ENCODE measurements around the gene ACP2. TPM values are rescaled to one million over a fixed set of nuclear protein-coding genes. Genes with fewer than 3 reads are reported as not detected.

ACP2 gene
- total RNA-seq, 1 donor from 2014 or later, result 22.5 TPM

GRCh38 chr11:47257517-47258316, 9.1 kb upstream of the ACP2 start, which contains the start of gene NR1H3:
TSS of gene NR1H3 (plus strand) at chr11:47257996. CDS start at chr11:47259217, 1,221 bp downstream.
- Mint-ChIP-seq H3K9me3 (no peaks in the 10 kb centered on the region), H3K4me1 (peaks cover 2% of the 10 kb centered on the region), H3K27me3 (no peaks in the 10 kb centered on the region), H3K36me3 (ENCODE audit: low read depth) (peaks cover 2% of the 10 kb centered on the region), H3K27ac (no peak within 1 kb of the TSS), H3K4me3 (no peak within 1 kb of the TSS)
- intact Hi-C loops (cut with micrococcal nuclease), result no loop called here
- TF ChIP-seq CTCF (IDR thresholded peaks at IDR 0.05), result no peak
- ChIA-PET CTCF (interaction anchor here (4.2 kb wide), 1 partner anchor 79 kb away, joined by 40 read pairs; the partner anchor contains the start of gene ARFGAP2), POLR2A (interaction anchor here (1.2 kb wide), 1 partner anchor 9 kb away, joined by 3 read pairs; the partner anchor contains the start of gene ACP2)
- ATAC-seq (ENCODE audit: low read depth) (peak; percentile 31), DNase-seq (no peak)

GRCh38 chr11:47257177-47257516, 8.5 kb upstream of the ACP2 start:
- H3K36me3 Mint-ChIP-seq (ENCODE audit: low read depth), result peaks cover 2% of the 10 kb centered on the region
- TF ChIP-seq CTCF (IDR thresholded peaks at IDR 0.05), result no peak
- CTCF ChIA-PET, result interaction anchor here (4.2 kb wide), 1 partner anchor 79 kb away, joined by 40 read pairs; the partner anchor contains the start of gene ARFGAP2

GRCh38 chr11:47256374-47256773, 7.8 kb upstream of the ACP2 start:
- ChIA-PET CTCF (no interaction called here), POLR2A (interaction anchor here (0.6 kb wide), 1 partner anchor 136 kb away, joined by 4 read pairs; no protein-coding TSS in a partner anchor)
- intact Hi-C loops (cut with micrococcal nuclease), result no loop called here
- Mint-ChIP-seq H3K36me3 (ENCODE audit: low read depth) (no peaks in the 10 kb centered on the region), H3K4me1 (peaks cover 2% of the 10 kb centered on the region), H3K27ac (no peak overlapping the region), H3K27me3 (no peaks in the 10 kb centered on the region), H3K4me3 (no peak overlapping the region), H3K9me3 (no peaks in the 10 kb centered on the region)
- ATAC-seq (ENCODE audit: low read depth), result no peak
- DNase-seq, result no peak
- no peak for TF ChIP-seq CTCF (IDR thresholded peaks at IDR 0.05)

More at GRCh38 chr11:47257177-47257516, 8.5 kb upstream of the ACP2 start:
- H3K4me1 Mint-ChIP-seq, result peaks cover 2% of the 10 kb centered on the region
- no peaks in the 10 kb centered on the region for H3K9me3 Mint-ChIP-seq
- no peak overlapping the region for H3K27ac Mint-ChIP-seq
- no peak for ATAC-seq (ENCODE audit: low read depth)
- no peak for DNase-seq
- intact Hi-C loops (cut with micrococcal nuclease), result no loop called here
- no peak overlapping the region for H3K4me3 Mint-ChIP-seq
- POLR2A ChIA-PET, result interaction anchor here (0.6 to 1.2 kb wide), 2 partner anchors 9 to 136 kb away, joined by 3 to 4 read pairs; partner anchors contain the start of gene ACP2
- no peaks in the 10 kb centered on the region for H3K27me3 Mint-ChIP-seq

GRCh38 chr11:47254386-47254785, 5.8 kb upstream of the ACP2 start:
- intact Hi-C loops (cut with micrococcal nuclease), result no loop called here
- Mint-ChIP-seq H3K4me3 (no peak overlapping the region), H3K9me3 (no peaks in the 10 kb centered on the region), H3K4me1 (peaks cover 5% of the 10 kb centered on the region), H3K36me3 (ENCODE audit: low read depth) (no peaks in the 10 kb centered on the region), H3K27me3 (no peaks in the 10 kb centered on the region), H3K27ac (no peak overlapping the region)
- DNase-seq, result no peak
- POLR2A ChIA-PET, result interaction anchor here (0.7 kb wide), 1 partner anchor 38 kb away, joined by 4 read pairs; no protein-coding TSS in a partner anchor
- CTCF ChIA-PET, result no interaction called here
- no peak for ATAC-seq (ENCODE audit: low read depth)
- TF ChIP-seq CTCF (IDR thresholded peaks at IDR 0.05), result no peak

GRCh38 chr11:47253660-47254059, 5.0 kb upstream of the ACP2 start:
- no peak overlapping the region for H3K4me3 Mint-ChIP-seq
- TF ChIP-seq CTCF (IDR thresholded peaks at IDR 0.05), result no peak
- no peak overlapping the region for H3K27ac Mint-ChIP-seq
- DNase-seq (no peak), ATAC-seq (ENCODE audit: low read depth) (no peak)
- POLR2A ChIA-PET, result interaction anchor here (0.7 kb wide), 1 partner anchor 37 kb away, joined by 4 read pairs; no protein-coding TSS in a partner anchor
- H3K9me3 Mint-ChIP-seq, result no peaks in the 10 kb centered on the region
- intact Hi-C loops (cut with micrococcal nuclease), result no loop called here
- CTCF ChIA-PET, result no interaction called here
- peaks cover 4% of the 10 kb centered on the region for H3K36me3 Mint-ChIP-seq (ENCODE audit: low read depth)
- H3K4me1 Mint-ChIP-seq, result peaks cover 10% of the 10 kb centered on the region
- H3K27me3 Mint-ChIP-seq, result no peaks in the 10 kb centered on the region
